Spleen (tissue), 7 donors: Measurements from ENCODE around the gene ITPKC.

Experiments
- POLR2A ChIP-seq, 3 donors: fragments of 450-650 bp; IDR thresholded peaks; one replicate each; pipeline ENCODE4 v1.5.1; 2017; ENCODE audit warnings: antibody characterized with exemption in 3 of 3, mild to moderate bottlenecking in 1 of 3
- POLR2AphosphoS5 ChIP-seq, 3 donors: sonication (generic); formaldehyde crosslinking; IDR thresholded peaks; one replicate each; pipeline ENCODE4 v1.5.1; 2017; ENCODE audit warnings: antibody characterized with exemption in 3 of 3
- TF ChIP-seq, protein P1 (sequence below), 11 experiments: fragments of 200-600 bp in 7 of 11; fragments of 450-650 bp in 4 of 11; sonication (generic) in 4 of 11; IDR thresholded peaks in 8 of 11; conservative IDR thresholded peaks in 3 of 11; 1 replicate in 7 of 11; 2 replicates in 4 of 11; pipeline versions ENCODE4 v1.4.0 to v1.8.0; 2016 to 2021; ENCODE audit warnings: antibody characterized with exemption in 11 of 11, inconsistent platforms in 4 of 11, mild to moderate bottlenecking in 1 of 11
- donor health status: DM: no; HTN: no; CAD: no; lungs with moderate emphysema.
- donor health status: DM: no; HTN: no; CAD: no.
- donor health status: DM: no; HTN: no; CAD: no.

GRCh38 chr19:40718774-40719391 is 2.0 kb downstream of the ITPKC start:
- TF ChIP-seq, protein P1, sequence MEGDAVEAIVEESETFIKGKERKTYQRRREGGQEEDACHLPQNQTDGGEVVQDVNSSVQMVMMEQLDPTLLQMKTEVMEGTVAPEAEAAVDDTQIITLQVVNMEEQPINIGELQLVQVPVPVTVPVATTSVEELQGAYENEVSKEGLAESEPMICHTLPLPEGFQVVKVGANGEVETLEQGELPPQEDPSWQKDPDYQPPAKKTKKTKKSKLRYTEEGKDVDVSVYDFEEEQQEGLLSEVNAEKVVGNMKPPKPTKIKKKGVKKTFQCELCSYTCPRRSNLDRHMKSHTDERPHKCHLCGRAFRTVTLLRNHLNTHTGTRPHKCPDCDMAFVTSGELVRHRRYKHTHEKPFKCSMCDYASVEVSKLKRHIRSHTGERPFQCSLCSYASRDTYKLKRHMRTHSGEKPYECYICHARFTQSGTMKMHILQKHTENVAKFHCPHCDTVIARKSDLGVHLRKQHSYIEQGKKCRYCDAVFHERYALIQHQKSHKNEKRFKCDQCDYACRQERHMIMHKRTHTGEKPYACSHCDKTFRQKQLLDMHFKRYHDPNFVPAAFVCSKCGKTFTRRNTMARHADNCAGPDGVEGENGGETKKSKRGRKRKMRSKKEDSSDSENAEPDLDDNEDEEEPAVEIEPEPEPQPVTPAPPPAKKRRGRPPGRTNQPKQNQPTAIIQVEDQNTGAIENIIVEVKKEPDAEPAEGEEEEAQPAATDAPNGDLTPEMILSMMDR (IDR thresholded peaks at IDR 0.05 in 8 of 11, conservative IDR thresholded peaks at IDR 0.05 in 3 of 11): no peak
- TF ChIP-seq POLR2A (IDR thresholded peaks at IDR 0.05): no peak
- TF ChIP-seq POLR2AphosphoS5 (IDR thresholded peaks at IDR 0.05): peak in 2 of 3 donors; percentile 37 to 50
